ENCODE data around the gene NAPB. TPM values are rescaled to one million over a fixed set of nuclear protein-coding genes. Genes with fewer than 3 reads are reported as not detected.

NAPB gene
- total and polyA plus RNA-seq, 2 experiments from 2014 or later, result 5.9 to 8.1 TPM

GRCh38 chr20:23390091-23390774 lies 31.1 kb downstream of the NAPB start:
- no peaks in the 10 kb centered on the region for H3K36me3 ChIP-seq (ENCODE audit: low read depth)

GRCh38 chr20:23387118-23387443 lies 34.2 kb downstream of the NAPB start:
- Histone ChIP-seq H3K27me3 (replicated peaks; ENCODE audit: insufficient read depth) (no peaks in the 10 kb centered on the region), H3K36me3 (ENCODE audit: low read depth) (no peaks in the 10 kb centered on the region; the same call in 1 of the 2 replicates), H3K4me1 (ENCODE audit: insufficient read depth) (no peaks in the 10 kb centered on the region), H3K4me3 (no peak overlapping the region), H3F3A (ENCODE audit: insufficient read depth) (no peaks in the 10 kb centered on the region), H3K79me2 (ENCODE audit: insufficient read depth) (peaks cover 71% of the 10 kb centered on the region), H3K9me3 (ENCODE audit: low read depth) (no peaks in the 10 kb centered on the region), H3K27ac (no peak overlapping the region), H4K20me1 (ENCODE audit: insufficient read depth) (no peaks in the 10 kb centered on the region), H3K9ac (no peak overlapping the region), H2AFZ (no peak overlapping the region), H3K4me2 (ENCODE audit: unreplicated experiment) (no peak overlapping the region), H3K9me2 (ENCODE audit: insufficient read depth) (no peaks in the 10 kb centered on the region)
- DNase-seq, result no peak
- no peak for TF ChIP-seq EZH2 (IDR thresholded peaks at IDR 0.05; ENCODE audit: insufficient read depth, poor library complexity, severe bottlenecking)
- no peak for TF ChIP-seq EZH2phosphoT487 (IDR thresholded peaks at IDR 0.05; ENCODE audit: insufficient read depth, low read depth)
- in situ Hi-C loops (cut with MboI), result no loop called here
- WGBS, 2 experiments (ENCODE audit: low coverage in 1 of 2, low lambda C conversion rate in 2 of 2, missing lambda C conversion rate in 2 of 2), result 88 to 89% methylated on average over 3 of the region's 3 CpGs

More at GRCh38 chr20:23390091-23390774, 31.1 kb downstream of the NAPB start:
- Histone ChIP-seq H3K9me2 (ENCODE audit: insufficient read depth) (no peaks in the 10 kb centered on the region), H3K9me3 (ENCODE audit: low read depth) (no peaks in the 10 kb centered on the region), H4K20me1 (ENCODE audit: insufficient read depth) (no peaks in the 10 kb centered on the region), H3K4me1 (ENCODE audit: insufficient read depth) (no peaks in the 10 kb centered on the region), H3K27ac (no peak overlapping the region), H3K4me3 (no peak overlapping the region), H3K4me2 (ENCODE audit: unreplicated experiment) (no peak overlapping the region), H2AFZ (no peak overlapping the region), H3K9ac (no peak overlapping the region), H3K27me3 (replicated peaks; ENCODE audit: insufficient read depth) (no peaks in the 10 kb centered on the region), H3F3A (ENCODE audit: insufficient read depth) (no peaks in the 10 kb centered on the region), H3K79me2 (ENCODE audit: insufficient read depth) (peaks cover 43% of the 10 kb centered on the region)
- 97 to 100% methylated on average over 1 of the region's 1 CpG for WGBS, 2 experiments (ENCODE audit: low coverage in 1 of 2, low lambda C conversion rate in 2 of 2, missing lambda C conversion rate in 2 of 2)
- in situ Hi-C loops (cut with MboI), result no loop called here
- no peak for TF ChIP-seq EZH2 (IDR thresholded peaks at IDR 0.05; ENCODE audit: insufficient read depth, poor library complexity, severe bottlenecking)
- no peak for TF ChIP-seq EZH2phosphoT487 (IDR thresholded peaks at IDR 0.05; ENCODE audit: insufficient read depth, low read depth)
- no peak for DNase-seq

GRCh38 chr20:23386304-23387117 lies 34.8 kb downstream of the NAPB start:
- Histone ChIP-seq H3K4me3 (no peak overlapping the region), H3K9ac (no peak overlapping the region), H4K20me1 (ENCODE audit: insufficient read depth) (no peaks in the 10 kb centered on the region), H3K9me3 (ENCODE audit: low read depth) (no peaks in the 10 kb centered on the region), H3K9me2 (ENCODE audit: insufficient read depth) (no peaks in the 10 kb centered on the region), H3F3A (ENCODE audit: insufficient read depth) (no peaks in the 10 kb centered on the region), H3K27me3 (replicated peaks; ENCODE audit: insufficient read depth) (no peaks in the 10 kb centered on the region), H3K79me2 (ENCODE audit: insufficient read depth) (peaks cover 70% of the 10 kb centered on the region), H3K36me3 (ENCODE audit: low read depth) (no peaks in the 10 kb centered on the region; the same call in 1 of the 2 replicates), H3K4me1 (ENCODE audit: insufficient read depth) (no peaks in the 10 kb centered on the region), H3K27ac (no peak overlapping the region), H3K4me2 (ENCODE audit: unreplicated experiment) (no peak overlapping the region), H2AFZ (no peak overlapping the region)
- DNase-seq, result no peak
- TF ChIP-seq EZH2phosphoT487 (IDR thresholded peaks at IDR 0.05; ENCODE audit: insufficient read depth, low read depth), result no peak
- TF ChIP-seq EZH2 (IDR thresholded peaks at IDR 0.05; ENCODE audit: insufficient read depth, poor library complexity, severe bottlenecking), result no peak
- in situ Hi-C loops (cut with MboI), result no loop called here
- WGBS, 2 experiments (ENCODE audit: low coverage in 1 of 2, low lambda C conversion rate in 2 of 2, missing lambda C conversion rate in 2 of 2), result 90 to 92% methylated on average over 6 of the region's 6 CpGs

GRCh38 chr20:23381876-23382275 lies 39.4 kb downstream of the NAPB start:
- Histone ChIP-seq H3K9me3 (ENCODE audit: low read depth) (no peaks in the 10 kb centered on the region), H4K20me1 (ENCODE audit: insufficient read depth) (no peaks in the 10 kb centered on the region), H2AFZ (no peak overlapping the region), H3K9me2 (ENCODE audit: insufficient read depth) (no peaks in the 10 kb centered on the region), H3K9ac (no peak overlapping the region), H3K4me3 (no peak overlapping the region), H3K27ac (no peak overlapping the region), H3K4me2 (ENCODE audit: unreplicated experiment) (no peak overlapping the region), H3K36me3 (ENCODE audit: low read depth) (peaks cover 15% of the 10 kb centered on the region), H3K4me1 (ENCODE audit: insufficient read depth) (no peaks in the 10 kb centered on the region), H3K27me3 (replicated peaks; ENCODE audit: insufficient read depth) (no peaks in the 10 kb centered on the region), H3K79me2 (ENCODE audit: insufficient read depth) (peaks cover 46% of the 10 kb centered on the region), H3F3A (ENCODE audit: insufficient read depth) (no peaks in the 10 kb centered on the region)
- TF ChIP-seq EZH2 (IDR thresholded peaks at IDR 0.05; ENCODE audit: insufficient read depth, poor library complexity, severe bottlenecking), result no peak
- TF ChIP-seq EZH2phosphoT487 (IDR thresholded peaks at IDR 0.05; ENCODE audit: insufficient read depth, low read depth), result no peak
- DNase-seq, result no peak
- in situ Hi-C loops (cut with MboI), result no loop called here

Data from GM23248 (cell line).